Astrocyte of the spinal cord (primary cell): ENCODE results near the gene INTS14.

ENCODE experiments used
- DNase-seq: peaks from one replicate; pipeline ENCODE4 v3.0.0; 2011; ENCODE audit warnings: low read depth, low spot score
- H3K4me3 ChIP-seq: 2 replicates; pipeline ENCODE4 v1.5.1; 2011; ENCODE audit warnings: low read depth, mild to moderate bottlenecking, low read length, moderate library complexity
- CTCF ChIP-seq: IDR thresholded peaks from 2 replicates; pipeline ENCODE4 v1.5.1; 2012; ENCODE audit warnings: low read depth, mild to moderate bottlenecking, low read length, inconsistent platforms
- in situ Hi-C: cut with HindIII; loops from 2 replicates; pipeline ENCODE4 v1.10.0; 2017; ENCODE audit warnings: low sequenced_read_pairs

The INTS14 gene

GRCh38 chr15:65642594-65642993, 31.7 kb upstream of the INTS14 start:
- no peak overlapping the region for H3K4me3 ChIP-seq
- DNase-seq: no peak
- in situ Hi-C loops: no loop called here
- no peak for TF ChIP-seq CTCF

DNA sequence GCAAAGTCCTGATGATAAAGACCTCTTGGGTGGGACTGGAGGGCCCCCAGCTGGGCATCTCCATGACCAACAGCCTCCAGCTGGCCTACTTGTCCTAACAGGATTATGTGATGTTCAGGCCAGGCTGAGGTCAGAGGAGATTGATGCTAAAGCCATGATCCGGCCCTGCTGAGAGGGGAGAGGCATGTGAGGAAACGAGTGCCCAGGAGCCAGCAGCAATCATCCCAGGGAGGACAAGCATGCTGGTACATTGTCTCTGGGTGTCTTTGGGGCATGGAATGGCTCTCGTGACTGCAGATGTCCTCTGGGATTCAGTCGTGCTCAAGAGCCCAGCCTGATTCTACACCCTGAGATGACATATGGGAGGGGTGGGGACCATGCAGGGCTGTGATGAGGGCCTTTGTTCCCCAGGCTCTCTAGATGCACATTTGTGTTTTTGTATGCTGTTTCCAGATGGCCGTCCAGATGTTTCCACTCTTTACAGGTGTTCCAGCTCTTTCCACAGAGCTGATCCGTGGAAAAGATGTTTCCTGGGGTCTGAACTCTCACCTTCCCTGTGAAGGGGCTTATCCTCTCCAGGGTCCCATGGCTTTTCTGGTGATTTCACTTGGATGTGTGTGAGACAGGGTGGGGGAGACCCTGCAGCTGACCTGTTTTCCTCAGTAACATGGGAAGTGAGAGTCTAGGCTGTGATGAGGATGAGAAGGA, 31.0 kb upstream of the INTS14 start:
- in situ Hi-C loops: no loop called here
- no peak for TF ChIP-seq CTCF
- DNase-seq: no peak
- no peak overlapping the region for H3K4me3 ChIP-seq

GRCh38 chr15:65639509-65639908, 28.6 kb upstream of the INTS14 start:
- H3K4me3 ChIP-seq: no peak overlapping the region
- in situ Hi-C loops: no loop called here
- TF ChIP-seq CTCF: peak; percentile 1
- DNase-seq: no peak

DNA sequence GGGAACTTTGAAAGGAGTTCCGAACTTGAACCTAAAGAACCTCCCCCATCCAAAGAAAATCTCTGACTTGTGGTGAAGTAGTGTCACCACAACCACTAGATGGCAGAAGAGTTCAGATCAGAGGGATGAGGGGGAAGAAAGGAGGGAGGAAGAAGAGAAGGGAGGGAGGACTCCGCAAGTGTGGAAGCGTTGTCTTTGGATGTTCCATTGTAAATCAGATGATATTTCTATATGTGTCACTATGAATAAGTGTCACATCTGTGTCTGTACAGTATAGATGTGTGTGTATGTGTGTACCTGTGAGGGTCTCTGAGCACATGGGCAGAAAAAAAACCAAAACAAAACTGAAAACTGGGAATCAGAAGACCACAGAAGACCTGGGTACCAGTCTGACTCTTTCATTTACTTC, 27.8 kb upstream of the INTS14 start:
- peak; percentile 78 for DNase-seq
- peak; percentile 79 for TF ChIP-seq CTCF

GRCh38 chr15:65638109-65638508, 27.2 kb upstream of the INTS14 start:
- no peak for TF ChIP-seq CTCF
- no peak overlapping the region for H3K4me3 ChIP-seq
- no peak for DNase-seq
- in situ Hi-C loops: no loop called here

More for the DNA sequence above, 27.8 kb upstream of the INTS14 start:
- in situ Hi-C loops: no loop called here
- H3K4me3 ChIP-seq: no peak overlapping the region

DNA sequence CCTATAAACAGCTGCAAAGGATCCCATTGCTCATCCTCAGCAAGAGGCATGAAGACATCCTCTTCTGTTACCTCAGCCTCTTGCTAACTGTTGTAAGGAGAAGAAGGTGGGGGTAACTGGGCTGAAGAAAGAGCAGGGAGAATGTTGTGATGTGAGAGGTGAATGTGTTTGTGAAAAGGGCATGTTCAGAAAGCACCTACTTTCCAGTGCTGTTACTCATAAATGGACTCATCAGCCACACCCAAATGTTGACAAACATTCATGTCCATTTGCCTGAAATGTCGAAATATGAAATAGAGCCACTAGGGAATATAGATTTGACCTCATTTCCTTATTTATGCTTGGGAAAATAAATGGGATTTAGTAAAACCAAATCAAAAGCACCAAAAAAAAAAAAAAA, 23.4 kb upstream of the INTS14 start:
- no peak for DNase-seq
- in situ Hi-C loops: no loop called here

More for the DNA sequence above, 23.4 kb upstream of the INTS14 start:
- TF ChIP-seq CTCF: no peak
- H3K4me3 ChIP-seq: no peak overlapping the region
